GM12878 (cell line): Measurements from ENCODE around the gene UBE2J2. TPM values are rescaled to one million over a fixed set of nuclear protein-coding genes. Genes with fewer than 3 reads are reported as not detected.

ENCODE experiments used
- ATAC-seq: fragments of 200-7000 bp; cut with Tn5 transposase; 3 replicates; pipeline ENCODE4 v1.9.1; 2020; ENCODE audit warnings: mild to moderate bottlenecking, moderate library complexity
- BruUV-seq: library from RNA; stranded (reverse); fragments of 400-500 nt; replicated peaks from 2 replicates; lab custom pipeline; 2021; lab: Mats Ljungman, UMichigan
- CTCF ChIA-PET: fragments of 300-600 bp; sonication (Branson Sonifier 250); formaldehyde crosslinking; extraction: SDS; loops from one replicate; lab custom pipeline; 2021; ENCODE audit warnings: inconsistent platforms; lab: Yijun Ruan, JAX
- POLR2A ChIA-PET: fragments of 350-600 bp; formaldehyde crosslinking; extraction: SDS; loops from one replicate; lab custom pipeline; 2021; ENCODE audit warnings: inconsistent platforms; lab: Charles Lee
- RAD21 ChIA-PET: fragments of 300-600 bp; sonication (Branson Sonifier 250); formaldehyde crosslinking; loops from one replicate; lab custom pipeline; 2023; ENCODE audit warnings: antibody characterized with exemption; ENCODE audit not compliant: unreplicated experiment; lab: Charles Lee
- SMC1A ChIA-PET: fragments of 300-600 bp; sonication (Branson Sonifier 250); formaldehyde crosslinking; loops from one replicate; lab custom pipeline; 2023; ENCODE audit not compliant: unreplicated experiment, uncharacterized antibody; lab: Charles Lee
- DNase-seq: peaks from one replicate; pipeline ENCODE4 v3.0.0-alpha.2; 2011; ENCODE audit warnings: low read depth, low spot score
- FAIRE-seq: peaks from 3 replicates; lab custom pipeline; 2011; peaks lifted over from hg19 to GRCh38; lab: Jason Lieb, UNC
- H2AFZ ChIP-seq: 2 replicates; pipeline ENCODE4 v1.6.0; 2011; ENCODE audit warnings: low read depth, low read length, control low read depth; ENCODE audit not compliant: control insufficient read depth
- H3K27ac ChIP-seq: 2 replicates; pipeline ENCODE4 v1.5.1; 2011; ENCODE audit warnings: control low read depth; ENCODE audit not compliant: control insufficient read depth, insufficient read depth
- H3K27me3 ChIP-seq, 2 experiments: replicated peaks in 1 of 2; 2 replicates each; pipeline versions ENCODE4 v1.6.0 to v1.6.1; 2011; ENCODE audit warnings: low read length in 1 of 2; ENCODE audit not compliant: control insufficient read depth in 2 of 2, insufficient read depth in 2 of 2
- H3K36me3 ChIP-seq, 2 experiments: 2 replicates each; pipeline ENCODE4 v1.5.1; 2011; ENCODE audit warnings: low read length in 1 of 2; ENCODE audit not compliant: control insufficient read depth in 2 of 2, insufficient read depth in 2 of 2
- H3K4me1 ChIP-seq: 2 replicates; pipeline ENCODE4 v1.6.1; 2011; ENCODE audit warnings: mild to moderate bottlenecking, low read length, moderate library complexity, mixed read lengths; ENCODE audit not compliant: control insufficient read depth, insufficient read depth
- H3K4me2 ChIP-seq: 2 replicates; pipeline ENCODE4 v1.6.0; 2011; ENCODE audit warnings: control low read depth; ENCODE audit not compliant: control insufficient read depth, insufficient read depth
- H3K4me3 ChIP-seq: fragments of 200-600 bp; sonication (generic); 2 replicates; pipeline ENCODE4 v1.5.1; 2016
- H3K79me2 ChIP-seq: 2 replicates; pipeline ENCODE4 v1.6.0; 2011; ENCODE audit warnings: low read length; ENCODE audit not compliant: control insufficient read depth, insufficient read depth
- H3K9ac ChIP-seq: 2 replicates; pipeline ENCODE4 v1.8.0; 2011; ENCODE audit warnings: low read length, control low read depth, mixed read lengths; ENCODE audit not compliant: control insufficient read depth, insufficient read depth
- H3K9me3 ChIP-seq: replicated peaks from 3 replicates; pipeline ENCODE4 v1.5.1; 2011; ENCODE audit warnings: mild to moderate bottlenecking, low read length; ENCODE audit not compliant: control insufficient read depth, insufficient read depth
- H4K20me1 ChIP-seq: 2 replicates; pipeline ENCODE4 v1.6.0; 2011; ENCODE audit not compliant: control insufficient read depth, insufficient read depth
- BACH1 ChIP-seq: fragments of 450-650 bp; IDR thresholded peaks from 2 replicates; pipeline ENCODE4 v1.6.1; 2017; ENCODE audit warnings: mild to moderate bottlenecking, borderline replicate concordance
- BCL3 ChIP-seq: IDR thresholded peaks from 2 replicates; pipeline ENCODE4 v1.6.1; 2011; ENCODE audit warnings: borderline replicate concordance, low read depth, mild to moderate bottlenecking, moderate library complexity, low read length; ENCODE audit not compliant: insufficient read depth, poor library complexity, severe bottlenecking
- MLLT1 ChIP-seq: fragments of 450-650 bp; IDR thresholded peaks from 2 replicates; pipeline ENCODE4 v1.6.1; 2016; ENCODE audit warnings: mild to moderate bottlenecking
- POLR2AphosphoS2 ChIP-seq: IDR thresholded peaks from 2 replicates; pipeline ENCODE4 v1.6.1; 2011; ENCODE audit warnings: low read depth, mild to moderate bottlenecking, low read length, improper control_type of control experiment, moderate library complexity
- RAD21 ChIP-seq: IDR thresholded peaks from 2 replicates; pipeline ENCODE4 v1.6.1; 2011; ENCODE audit warnings: mild to moderate bottlenecking, low read depth, low read length, moderate library complexity; ENCODE audit not compliant: insufficient read depth
- WGBS: methylation state at CpG from one replicate; pipeline ENCODE4 v1.1.6; 2016; ENCODE audit warnings: low lambda C conversion rate; ENCODE audit not compliant: insufficient replicate concordance, insufficient coverage; ENCODE audit errors: missing lambda C conversion rate; 5-methylcytosine and 5-hydroxymethylcytosine counted together
- in situ Hi-C: fragments of 300-500 bp; cut with MboI; formaldehyde crosslinking; loops from 9 replicates; pipeline ENCODE4 v1.14.3; 2018; ENCODE audit warnings: mixed read lengths
- intact Hi-C: fragments of 100-400 bp; cut with micrococcal nuclease; formaldehyde crosslinking; loops from one replicate; pipeline ENCODE4 v1.14.2; 2022; ENCODE audit not compliant: unreplicated experiment
- polyA plus RNA-seq, 11 experiments: library from polyadenylated mRNA; depleted of rRNA in 4 of 11; unstranded in 6 of 11; stranded (reverse) in 5 of 11; fragments of >200 nt; fragmentation: Nextera tagmentation in 4 of 11; fragmentation: Illumina TruSeq in 1 of 11; extraction: Ambion mirVana in 4 of 11; extraction: Trizol in 1 of 11; gene quantifications; 1 replicate in 1 of 11; 2 replicates in 10 of 11; pipeline versions ENCODE4 v1.2.1 to v1.2.3, GENCODE V29; 2011 to 2016; ENCODE audit warnings: inconsistent platforms in 2 of 11, missing spikeins in 2 of 11, low read depth in 1 of 11
- total RNA-seq, 4 experiments: library from RNA; depleted of rRNA in 3 of 4; stranded (reverse); fragments of >200 nt in 3 of 4; fragmentation: Illumina TruSeq in 1 of 4; extraction: Trizol in 1 of 4; gene quantifications; 2 replicates each; pipeline versions ENCODE4 v1.2.1 to v1.2.3, GENCODE V29; 2013 to 2021

The UBE2J2 gene
- total and polyA plus RNA-seq, 10 of the 15 experiments (the other 5 are each of a cell fraction or from before 2014, with no cell fraction given) = 0.72 to 70.5 (median 49.2) TPM

DNA sequence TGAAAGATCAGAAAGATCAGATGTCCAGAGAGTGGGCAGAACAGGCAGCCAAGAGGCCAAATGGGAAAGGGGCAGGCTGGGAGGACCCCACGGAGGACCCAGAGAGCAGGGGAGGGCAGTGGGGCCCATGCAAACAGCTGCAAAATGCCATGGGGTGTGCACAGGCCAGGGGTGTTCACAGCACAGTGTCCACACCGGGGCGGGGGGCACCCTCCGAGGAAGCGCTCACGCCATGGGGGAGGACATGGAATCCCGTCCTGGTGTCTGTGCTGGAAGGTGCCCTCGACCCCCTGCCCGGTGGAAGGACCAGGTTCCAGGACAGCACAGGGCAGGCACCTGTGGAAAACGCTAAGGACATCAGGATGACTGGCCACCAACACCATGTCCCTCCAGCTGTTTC, 49.3 kb upstream of the UBE2J2 start:
- H3K9ac ChIP-seq = no peak overlapping the region; the same call in 1 of the 2 replicates
- FAIRE-seq (no peak), ATAC-seq (no peak), DNase-seq (no peak)
- ChIA-PET SMC1A (interaction anchor here (0.8 kb wide), 1 partner anchor 49 kb away, joined by 3 read pairs; no protein-coding TSS in a partner anchor), CTCF (no interaction called here), POLR2A (interaction anchor here (0.7 kb wide), 1 partner anchor 38 kb away, joined by 3 read pairs; no protein-coding TSS in a partner anchor), RAD21 (no interaction called here)
- intact Hi-C loops (no loop called here), in situ Hi-C loops (no loop called here)
- WGBS = 83% methylated on average over 10 of the region's 10 CpGs
- peaks cover 0 to 9% of the 10 kb centered on the region in 2 experiments; a peak in 3 of 4 replicates for H3K36me3 ChIP-seq
- H3K27ac ChIP-seq = no peak overlapping the region
- peaks cover 44% of the 10 kb centered on the region for H3K79me2 ChIP-seq
- no peaks in the 10 kb centered on the region for H3K9me3 ChIP-seq
- H3K4me3 ChIP-seq = peak overlapping the region; percentile 41; the same call in 1 of the 2 replicates
- TF ChIP-seq MLLT1 (no peak), POLR2AphosphoS2 (no peak), RAD21 (no peak), BCL3 (no peak), BACH1 (no peak)
- H3K4me1 ChIP-seq = peaks cover 10% of the 10 kb centered on the region
- no peak overlapping the region for H2AFZ ChIP-seq
- no peaks in the 10 kb centered on the region; the same call in 1 of the 2 replicates for H4K20me1 ChIP-seq
- H3K27me3 ChIP-seq = no peaks in the 10 kb centered on the region
- H3K4me2 ChIP-seq = peak overlapping the region; percentile 52
- no TSS peak for BruUV-seq
